Heart left ventricle (tissue), 13 donors: ENCODE results near the gene TMOD3.

Experiments used
- POLR2A ChIP-seq, 2 donors: fragments of 450-650 bp; IDR thresholded peaks; one replicate each; pipeline ENCODE4 v1.6.1; 2017; ENCODE audit warnings: antibody characterized with exemption in 2 of 2, mild to moderate bottlenecking in 2 of 2, moderate library complexity in 2 of 2
- TF ChIP-seq, protein P1 (sequence below), 12 donors: fragments of 200-600 bp; sonication (generic) in 4 of 12; IDR thresholded peaks; one replicate each; pipeline versions ENCODE4 v1.5.0 to v1.8.0; 2018 to 2022; ENCODE audit warnings: antibody characterized with exemption in 12 of 12, mild to moderate bottlenecking in 5 of 12
- donor health status: ischemic (EF 13 %, LVEDD 7.1; RV severe dilation, severe dysfunction).
- donor health status: DM: no; HTN: yes; CAD: no.
- donor health status: DM: no; HTN: no; CAD: no.
- donor health status: ischemic (EF 25% LVEDD 6.9; RV normal size, moderate dysfunction).
- donor health status: ischemic (EF 25% LVEDD 5.7; RV mildly dilated, moderate dysfunction).
- donor health status: ischemic (EF 35%, LVEDD 5.7; RV mildly dilated, moderate dysfunction).
- donor health status: nonischemic (EF 11% LVEDD 7.7; RV severe dilation, severe dysfunction).
- donor health status: DM: yes; HTN: yes; CAD: no.
- donor health status: PGD.
- donor health status: ischemic (EF 29% LVEDD 5.4; RV normal size, mild dysfunction).
- donor health status: nonischemic (EF 23%, LVEDD 6.1; RV moderate dilation, normal function).

- TF ChIP-seq, protein P1, sequence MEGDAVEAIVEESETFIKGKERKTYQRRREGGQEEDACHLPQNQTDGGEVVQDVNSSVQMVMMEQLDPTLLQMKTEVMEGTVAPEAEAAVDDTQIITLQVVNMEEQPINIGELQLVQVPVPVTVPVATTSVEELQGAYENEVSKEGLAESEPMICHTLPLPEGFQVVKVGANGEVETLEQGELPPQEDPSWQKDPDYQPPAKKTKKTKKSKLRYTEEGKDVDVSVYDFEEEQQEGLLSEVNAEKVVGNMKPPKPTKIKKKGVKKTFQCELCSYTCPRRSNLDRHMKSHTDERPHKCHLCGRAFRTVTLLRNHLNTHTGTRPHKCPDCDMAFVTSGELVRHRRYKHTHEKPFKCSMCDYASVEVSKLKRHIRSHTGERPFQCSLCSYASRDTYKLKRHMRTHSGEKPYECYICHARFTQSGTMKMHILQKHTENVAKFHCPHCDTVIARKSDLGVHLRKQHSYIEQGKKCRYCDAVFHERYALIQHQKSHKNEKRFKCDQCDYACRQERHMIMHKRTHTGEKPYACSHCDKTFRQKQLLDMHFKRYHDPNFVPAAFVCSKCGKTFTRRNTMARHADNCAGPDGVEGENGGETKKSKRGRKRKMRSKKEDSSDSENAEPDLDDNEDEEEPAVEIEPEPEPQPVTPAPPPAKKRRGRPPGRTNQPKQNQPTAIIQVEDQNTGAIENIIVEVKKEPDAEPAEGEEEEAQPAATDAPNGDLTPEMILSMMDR (IDR thresholded peaks at IDR 0.05), result peak; percentile 65 to 86 (median 74)
- TF ChIP-seq POLR2A (IDR thresholded peaks at IDR 0.05), result no peak
Observed at GRCh38 chr15:51888593-51889195, 59.2 kb downstream of the TMOD3 start.
